Sigmoid colon (tissue), 7 donors: ENCODE data around the gene TPST1. TPM values are rescaled to one million over a fixed set of nuclear protein-coding genes. Genes with fewer than 3 reads are reported as not detected.

Experiments
- DNase-seq: peaks from one replicate; pipeline ENCODE4 v3.0.0-alpha.2; 2019
- H3K27ac ChIP-seq, 4 donors: fragments of 200-600 bp; sonication (generic); one replicate each; pipeline ENCODE4 v1.5.1; 2016 to 2019; ENCODE audit warnings: mild to moderate bottlenecking in 1 of 4
- H3K27me3 ChIP-seq, 3 donors: fragments of 200-600 bp; sonication (generic); one replicate each; pipeline ENCODE4 v1.5.1; 2019; ENCODE audit warnings: mild to moderate bottlenecking in 1 of 3
- H3K36me3 ChIP-seq, 4 donors: fragments of 200-600 bp; sonication (generic); one replicate each; pipeline ENCODE4 v1.5.1; 2016 to 2019
- H3K4me1 ChIP-seq, 4 donors: fragments of 200-600 bp; sonication (generic); one replicate each; pipeline ENCODE4 v1.5.1; 2017 to 2019
- H3K4me3 ChIP-seq, 4 donors: fragments of 200-600 bp; sonication (generic); one replicate each; pipeline ENCODE4 v1.5.1; 2017 to 2019; ENCODE audit warnings: mild to moderate bottlenecking in 2 of 4, moderate library complexity in 1 of 4
- H3K9me3 ChIP-seq, 4 donors: fragments of 200-600 bp in 3 of 4; sonication (generic) in 3 of 4; one replicate each; pipeline versions ENCODE4 v1.5.1 to v1.6.1; 2013 to 2019
- CTCF ChIP-seq, 4 experiments: fragments of 450-650 bp in 3 of 4; fragments of 200-600 bp in 1 of 4; IDR thresholded peaks; one replicate each; pipeline ENCODE4 v1.5.1; 2016 to 2019; ENCODE audit warnings: antibody characterized with exemption in 4 of 4, mild to moderate bottlenecking in 3 of 4, moderate library complexity in 2 of 4
- EP300 ChIP-seq, 4 donors: sonication (generic); formaldehyde crosslinking; IDR thresholded peaks; one replicate each; pipeline ENCODE4 v1.6.1; 2017; ENCODE audit warnings: antibody characterized with exemption in 4 of 4
- POLR2A ChIP-seq, 2 donors: fragments of 450-650 bp; IDR thresholded peaks; one replicate each; pipeline ENCODE4 v1.6.1; 2016; ENCODE audit warnings: antibody characterized with exemption in 2 of 2, mild to moderate bottlenecking in 2 of 2, moderate library complexity in 2 of 2
- POLR2AphosphoS5 ChIP-seq, 4 donors: sonication (generic); formaldehyde crosslinking; IDR thresholded peaks; one replicate each; pipeline ENCODE4 v1.6.1; 2017; ENCODE audit warnings: antibody characterized with exemption in 4 of 4
- whole genome bisulfite sequencing, 2 donors: extraction: QIAGEN DNeasy Blood & Tissue Kit; methylation state at CpG; one replicate each; pipeline ENCODE4 v1.1.7; 2013; 5-methylcytosine and 5-hydroxymethylcytosine counted together
- intact Hi-C: fragments of 100-400 bp; cut with DNase I; formaldehyde crosslinking; loops from one replicate; pipeline ENCODE4 v1.15.1; 2023
- polyA plus RNA-seq, 3 donors: library from polyadenylated mRNA; stranded (reverse); fragments of 200-250 nt; gene quantifications; one replicate each; pipeline ENCODE4 v1.2.3, GENCODE V29; 2013
- total RNA-seq, 4 donors: library from RNA; depleted of rRNA; stranded (reverse); fragments of >200 nt; gene quantifications; one replicate each; pipeline ENCODE4 v1.1.0, GENCODE V29; 2016
- donor health status: healthy with polysubstance abuse.
- donor health status: Bipolar disorder and iron deficiency.
- donor health status: healthy.

The TPST1 gene
- total and polyA plus RNA-seq, 7 donors: 0.92 to 31.3 (median 21.0) TPM

GRCh38 chr7:66206934-66207240 lies 1.8 kb downstream of the TPST1 start:
- no peak for DNase-seq
- peak overlapping the region in 3 of 4 donors; percentile 40 to 80 (median 73) for H3K27ac ChIP-seq
- H3K4me1 ChIP-seq: peaks cover 0 to 12% (median 10%) of the 10 kb centered on the region in 4 donors
- peak overlapping the region in 3 of 4 donors; percentile 68 to 91 (median 89) for H3K4me3 ChIP-seq
- TF ChIP-seq POLR2AphosphoS5 (IDR thresholded peaks at IDR 0.05) (no peak), POLR2A (IDR thresholded peaks at IDR 0.05) (no peak), EP300 (IDR thresholded peaks at IDR 0.05) (no peak), CTCF (IDR thresholded peaks at IDR 0.05) (no peak)
- no peaks in the 10 kb centered on the region for H3K36me3 ChIP-seq
- intact Hi-C loops: loop anchor here (5.0 kb wide), 4 partner anchors 60 to 285 kb away; no protein-coding TSS in a partner anchor
- H3K27me3 ChIP-seq: no peaks in the 10 kb centered on the region
- H3K9me3 ChIP-seq: no peaks in the 10 kb centered on the region
- WGBS, 2 donors: 39 to 71% methylated on average over 5 of the region's 5 CpGs

GRCh38 chr7:66207540-66207939 lies 2.4 kb downstream of the TPST1 start:
- WGBS, 2 donors: 36 to 70% methylated on average over 3 of the region's 3 CpGs
- H3K27me3 ChIP-seq: no peaks in the 10 kb centered on the region
- H3K4me3 ChIP-seq: no peak overlapping the region
- intact Hi-C loops: loop anchor here (5.0 kb wide), 4 partner anchors 60 to 285 kb away; no protein-coding TSS in a partner anchor
- no peak for DNase-seq
- TF ChIP-seq CTCF (IDR thresholded peaks at IDR 0.05) (no peak), POLR2A (IDR thresholded peaks at IDR 0.05) (no peak), EP300 (IDR thresholded peaks at IDR 0.05) (no peak), POLR2AphosphoS5 (IDR thresholded peaks at IDR 0.05) (no peak)
- H3K9me3 ChIP-seq: no peaks in the 10 kb centered on the region
- peaks cover 0 to 12% (median 10%) of the 10 kb centered on the region in 4 donors for H3K4me1 ChIP-seq
- peak overlapping the region in 3 of 4 donors; percentile 40 to 80 (median 73) for H3K27ac ChIP-seq
- H3K36me3 ChIP-seq: no peaks in the 10 kb centered on the region

GRCh38 chr7:66211429-66211828 lies 6.3 kb downstream of the TPST1 start:
- no peak overlapping the region for H3K4me3 ChIP-seq
- TF ChIP-seq EP300 (IDR thresholded peaks at IDR 0.05): no peak
- TF ChIP-seq CTCF (IDR thresholded peaks at IDR 0.05): no peak
- TF ChIP-seq POLR2AphosphoS5 (IDR thresholded peaks at IDR 0.05): peak in 3 of 4 donors; percentile 39 to 53 (median 46)
- TF ChIP-seq POLR2A (IDR thresholded peaks at IDR 0.05): no peak
- DNase-seq: no peak
- peaks cover 0 to 2% (median under 1%) of the 10 kb centered on the region in 4 donors for H3K4me1 ChIP-seq
- H3K36me3 ChIP-seq: no peaks in the 10 kb centered on the region
- no peaks in the 10 kb centered on the region for H3K9me3 ChIP-seq
- peak overlapping the region in 3 of 4 donors; percentile 35 to 53 (median 42) for H3K27ac ChIP-seq
- H3K27me3 ChIP-seq: no peaks in the 10 kb centered on the region
- 82 to 86% methylated on average over 5 of the region's 5 CpGs for WGBS, 2 donors
- intact Hi-C loops: no loop called here

GRCh38 chr7:66213637-66214036 lies 8.5 kb downstream of the TPST1 start:
- WGBS, 2 donors: 94 to 96% methylated on average over 6 of the region's 6 CpGs
- intact Hi-C loops: no loop called here

More at GRCh38 chr7:66213637-66214036, 8.5 kb downstream of the TPST1 start:
- no peak for TF ChIP-seq EP300 (IDR thresholded peaks at IDR 0.05)
- no peak for TF ChIP-seq CTCF (IDR thresholded peaks at IDR 0.05)
- no peak for TF ChIP-seq POLR2A (IDR thresholded peaks at IDR 0.05)
- TF ChIP-seq POLR2AphosphoS5 (IDR thresholded peaks at IDR 0.05): no peak
- H3K4me1 ChIP-seq: no peaks in the 10 kb centered on the region
- H3K4me3 ChIP-seq: no peak overlapping the region
- H3K27me3 ChIP-seq: no peaks in the 10 kb centered on the region
- no peaks in the 10 kb centered on the region for H3K36me3 ChIP-seq
- H3K27ac ChIP-seq: no peak overlapping the region
- DNase-seq: no peak
- no peaks in the 10 kb centered on the region for H3K9me3 ChIP-seq
